Hepatocyte (in vitro differentiated cells): Measurements from ENCODE around the gene SKAP1. TPM values are rescaled to one million over a fixed set of nuclear protein-coding genes. Genes with fewer than 3 reads are reported as not detected.

ENCODE experiments used
- DNase-seq: peaks from one replicate; pipeline ENCODE4 v3.0.0-alpha.2; 2016; ENCODE audit warnings: low spot score
- H2AFZ ChIP-seq: fragments of 200-600 bp; sonication (generic); 2 replicates; pipeline ENCODE4 v1.6.0; 2016; ENCODE audit warnings: antibody characterized with exemption, mild to moderate bottlenecking
- H3K27ac ChIP-seq: fragments of 200-600 bp; sonication (generic); 2 replicates; pipeline ENCODE4 v1.5.1; 2016; ENCODE audit warnings: mild to moderate bottlenecking
- H3K27me3 ChIP-seq: fragments of 200-600 bp; sonication (generic); 2 replicates; pipeline ENCODE4 v1.6.1; 2016
- H3K36me3 ChIP-seq: fragments of 200-600 bp; sonication (generic); replicated peaks from 2 replicates; pipeline ENCODE4 v1.5.1; 2016; ENCODE audit warnings: low read depth; ENCODE audit not compliant: insufficient read depth
- H3K4me1 ChIP-seq: fragments of 200-600 bp; sonication (generic); 2 replicates; pipeline ENCODE4 v1.5.1; 2016; ENCODE audit warnings: mild to moderate bottlenecking, moderate library complexity; ENCODE audit not compliant: insufficient read depth
- H3K4me2 ChIP-seq: fragments of 200-600 bp; sonication (generic); 2 replicates; pipeline ENCODE4 v1.6.0; 2016
- H3K4me3 ChIP-seq: fragments of 200-600 bp; sonication (generic); 2 replicates; pipeline ENCODE4 v1.5.1; 2016; ENCODE audit warnings: mild to moderate bottlenecking
- H3K79me2 ChIP-seq: fragments of 200-600 bp; sonication (generic); 2 replicates; pipeline ENCODE4 v1.6.0; 2017; ENCODE audit warnings: mild to moderate bottlenecking
- H3K9me2 ChIP-seq: fragments of 200-600 bp; sonication (generic); replicated peaks from 2 replicates; pipeline ENCODE4 v1.6.0; 2017; ENCODE audit warnings: mild to moderate bottlenecking; ENCODE audit not compliant: insufficient read depth
- H3K9me3 ChIP-seq: fragments of 200-600 bp; sonication (generic); 2 replicates; pipeline ENCODE4 v1.5.1; 2016; ENCODE audit warnings: low read depth, mild to moderate bottlenecking
- H4K20me1 ChIP-seq: fragments of 200-600 bp; sonication (generic); 2 replicates; pipeline ENCODE4 v1.6.0; 2016; ENCODE audit warnings: mild to moderate bottlenecking; ENCODE audit not compliant: insufficient read depth, poor library complexity, severe bottlenecking
- EZH2 ChIP-seq: fragments of 200-600 bp; sonication (generic); IDR thresholded peaks from 2 replicates; pipeline ENCODE4 v1.6.1; 2016; ENCODE audit warnings: antibody characterized with exemption, mild to moderate bottlenecking, borderline replicate concordance
- EZH2phosphoT487 ChIP-seq: fragments of 200-600 bp; sonication (generic); IDR thresholded peaks from one replicate; pipeline ENCODE4 v1.6.1; 2018; ENCODE audit warnings: antibody characterized with exemption, mild to moderate bottlenecking, low read depth, moderate library complexity; ENCODE audit not compliant: unreplicated experiment, severe bottlenecking
- WGBS: methylation state at CpG from one replicate; pipeline ENCODE4 v1.1.6; 2016; ENCODE audit warnings: low lambda C conversion rate; ENCODE audit errors: missing lambda C conversion rate; 5-methylcytosine and 5-hydroxymethylcytosine counted together
- polyA plus RNA-seq: library from polyadenylated mRNA; unstranded; fragments of >200 nt; fragmentation: Nextera tagmentation; extraction: Ambion mirVana; gene quantifications from 2 replicates; pipeline ENCODE4 v1.2.1, GENCODE V29; 2016
- total RNA-seq: library from RNA; depleted of rRNA; stranded (reverse); fragments of >200 nt; gene quantifications from 2 replicates; pipeline ENCODE4 v1.2.3, GENCODE V29; 2014
- TF ChIP-seq, protein P1 (sequence below): fragments of 200-600 bp; sonication (generic); IDR thresholded peaks from 2 replicates; pipeline ENCODE4 v1.5.1; 2016; ENCODE audit warnings: antibody characterized with exemption, mild to moderate bottlenecking; ENCODE audit not compliant: poor library complexity

SKAP1 gene
- total and polyA plus RNA-seq, 2 experiments from 2014 or later = 1.4 to 3.0 TPM

DNA sequence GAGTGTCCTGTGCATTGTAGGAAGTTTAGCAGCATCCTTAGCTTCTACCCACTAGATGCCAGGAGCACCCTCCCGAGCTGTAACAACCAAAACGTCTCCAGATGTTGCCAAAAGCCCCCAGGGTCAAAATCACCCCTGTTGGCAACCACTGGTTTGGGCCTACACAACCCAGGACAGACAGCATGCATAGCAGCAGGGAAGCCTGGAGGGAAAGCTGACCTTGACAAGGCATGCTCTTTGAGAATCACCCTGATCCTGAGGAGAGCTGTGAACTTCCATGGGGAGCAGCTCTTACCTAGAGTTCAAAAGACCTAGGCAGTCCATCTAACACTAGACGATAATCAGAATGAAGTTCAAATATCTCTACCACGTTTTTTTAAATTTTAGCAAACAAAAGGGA is 9.2 kb downstream of the SKAP1 start:
- Histone ChIP-seq H3K27ac (no peak overlapping the region), H3K9me2 (no peaks in the 10 kb centered on the region), H3K4me2 (no peak overlapping the region), H4K20me1 (no peaks in the 10 kb centered on the region), H3K4me1 (no peaks in the 10 kb centered on the region), H3K4me3 (no peak overlapping the region), H2AFZ (no peak overlapping the region), H3K79me2 (no peaks in the 10 kb centered on the region), H3K9me3 (no peaks in the 10 kb centered on the region), H3K36me3 (no peaks in the 10 kb centered on the region), H3K27me3 (peaks cover 8% of the 10 kb centered on the region)
- TF ChIP-seq, protein P1, sequence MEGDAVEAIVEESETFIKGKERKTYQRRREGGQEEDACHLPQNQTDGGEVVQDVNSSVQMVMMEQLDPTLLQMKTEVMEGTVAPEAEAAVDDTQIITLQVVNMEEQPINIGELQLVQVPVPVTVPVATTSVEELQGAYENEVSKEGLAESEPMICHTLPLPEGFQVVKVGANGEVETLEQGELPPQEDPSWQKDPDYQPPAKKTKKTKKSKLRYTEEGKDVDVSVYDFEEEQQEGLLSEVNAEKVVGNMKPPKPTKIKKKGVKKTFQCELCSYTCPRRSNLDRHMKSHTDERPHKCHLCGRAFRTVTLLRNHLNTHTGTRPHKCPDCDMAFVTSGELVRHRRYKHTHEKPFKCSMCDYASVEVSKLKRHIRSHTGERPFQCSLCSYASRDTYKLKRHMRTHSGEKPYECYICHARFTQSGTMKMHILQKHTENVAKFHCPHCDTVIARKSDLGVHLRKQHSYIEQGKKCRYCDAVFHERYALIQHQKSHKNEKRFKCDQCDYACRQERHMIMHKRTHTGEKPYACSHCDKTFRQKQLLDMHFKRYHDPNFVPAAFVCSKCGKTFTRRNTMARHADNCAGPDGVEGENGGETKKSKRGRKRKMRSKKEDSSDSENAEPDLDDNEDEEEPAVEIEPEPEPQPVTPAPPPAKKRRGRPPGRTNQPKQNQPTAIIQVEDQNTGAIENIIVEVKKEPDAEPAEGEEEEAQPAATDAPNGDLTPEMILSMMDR = no peak
- TF ChIP-seq EZH2phosphoT487 (no peak), EZH2 (no peak)
- 67% methylated on average over 4 of the region's 4 CpGs for WGBS
- no peak for DNase-seq

DNA sequence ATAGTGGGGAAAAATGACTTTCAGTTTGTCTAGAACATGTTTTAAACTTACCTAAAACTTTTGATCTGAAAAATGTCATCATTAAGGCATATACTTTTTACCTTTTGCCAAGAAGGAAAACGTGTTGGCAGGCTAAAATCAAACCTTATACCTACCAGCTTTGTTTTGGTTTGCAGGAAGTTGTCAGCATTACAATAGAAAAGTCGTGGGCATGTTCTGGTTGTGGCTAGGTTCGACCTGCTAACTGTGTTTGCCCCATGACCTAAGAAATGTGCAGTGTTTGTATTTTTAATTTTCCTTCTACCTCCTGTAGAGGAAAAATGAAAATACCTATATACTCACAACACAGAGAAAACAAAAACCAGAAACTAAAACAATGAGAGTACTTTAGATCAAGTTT is 13.0 kb downstream of the SKAP1 start:
- Histone ChIP-seq H3K27me3 (peaks cover 14% of the 10 kb centered on the region), H3K27ac (no peak overlapping the region), H3K4me2 (no peak overlapping the region), H2AFZ (no peak overlapping the region), H4K20me1 (no peaks in the 10 kb centered on the region), H3K4me1 (no peaks in the 10 kb centered on the region), H3K9me3 (no peaks in the 10 kb centered on the region), H3K36me3 (no peaks in the 10 kb centered on the region), H3K9me2 (no peaks in the 10 kb centered on the region), H3K4me3 (no peak overlapping the region), H3K79me2 (no peaks in the 10 kb centered on the region)
- TF ChIP-seq, protein P1 = no peak
- no peak for TF ChIP-seq EZH2phosphoT487
- no peak for TF ChIP-seq EZH2
- DNase-seq = no peak
- 31% methylated on average over 3 of the region's 3 CpGs for WGBS

- no peak for DNase-seq
- Histone ChIP-seq H3K36me3 (no peaks in the 10 kb centered on the region), H3K4me2 (no peak overlapping the region), H3K9me3 (no peaks in the 10 kb centered on the region), H3K9me2 (no peaks in the 10 kb centered on the region), H3K79me2 (no peaks in the 10 kb centered on the region), H3K27ac (no peak overlapping the region), H4K20me1 (no peaks in the 10 kb centered on the region), H3K27me3 (peaks cover 14% of the 10 kb centered on the region), H2AFZ (no peak overlapping the region), H3K4me3 (no peak overlapping the region), H3K4me1 (no peaks in the 10 kb centered on the region)
- no peak for TF ChIP-seq EZH2
- TF ChIP-seq, protein P1 = no peak
- TF ChIP-seq EZH2phosphoT487 = no peak
- WGBS = 77% methylated on average over 5 of the region's 5 CpGs
Measured at GRCh38 chr17:48413613-48414405, 16.2 kb downstream of the SKAP1 start.
